ENCODE measurements around the gene SPPL2B.
"Not testable (repeated sequence)": the region's sequence is repeated elsewhere in the genome, so short reads cannot be mapped to it uniquely, and the experiment has no call there.

The SPPL2B gene

GRCh38 chr19:2338751-2339643, 10.5 kb downstream of the SPPL2B start:
- no peak for DNase-seq

- DNase-seq: no peak
Observed at GRCh38 chr19:2339644-2340310, 11.3 kb downstream of the SPPL2B start.

DNA sequence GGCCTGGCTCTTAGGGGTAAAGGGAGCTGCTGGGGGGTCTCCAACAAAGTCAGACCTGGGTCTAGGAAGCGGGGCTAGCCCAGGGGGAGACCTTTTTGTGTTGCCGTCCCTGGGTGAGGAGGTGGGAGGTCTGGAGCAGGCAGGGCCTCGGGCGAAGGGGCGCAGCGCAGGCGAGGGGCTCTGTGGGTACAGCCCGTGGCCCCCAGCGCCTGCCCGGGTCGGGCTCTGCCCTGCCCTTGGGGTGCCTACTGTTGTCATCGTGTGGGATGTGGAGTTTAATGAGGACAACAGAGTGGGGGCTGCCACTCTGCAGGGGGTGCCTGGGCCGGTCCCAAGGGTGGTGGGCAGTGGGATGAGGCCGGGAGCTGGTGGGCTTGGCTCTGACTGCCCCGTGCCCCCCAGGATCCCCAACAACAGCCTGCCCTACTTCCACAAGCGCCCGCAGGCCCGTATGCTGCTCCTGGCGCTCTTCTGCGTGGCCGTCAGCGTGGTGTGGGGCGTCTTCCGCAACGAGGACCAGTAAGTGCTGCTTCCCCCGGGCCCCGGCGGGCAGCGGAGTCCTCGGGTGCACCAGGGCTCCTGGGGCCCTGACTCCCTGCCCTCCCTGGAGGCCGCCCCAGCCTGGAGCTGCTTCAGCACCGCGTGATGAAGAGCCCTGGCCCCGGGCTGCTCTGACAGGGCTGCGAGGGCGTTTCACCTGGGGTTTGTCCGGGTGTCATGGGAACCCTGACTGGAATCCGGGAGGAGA, 12.2 kb downstream of the SPPL2B start:
- no peak for DNase-seq

DNA sequence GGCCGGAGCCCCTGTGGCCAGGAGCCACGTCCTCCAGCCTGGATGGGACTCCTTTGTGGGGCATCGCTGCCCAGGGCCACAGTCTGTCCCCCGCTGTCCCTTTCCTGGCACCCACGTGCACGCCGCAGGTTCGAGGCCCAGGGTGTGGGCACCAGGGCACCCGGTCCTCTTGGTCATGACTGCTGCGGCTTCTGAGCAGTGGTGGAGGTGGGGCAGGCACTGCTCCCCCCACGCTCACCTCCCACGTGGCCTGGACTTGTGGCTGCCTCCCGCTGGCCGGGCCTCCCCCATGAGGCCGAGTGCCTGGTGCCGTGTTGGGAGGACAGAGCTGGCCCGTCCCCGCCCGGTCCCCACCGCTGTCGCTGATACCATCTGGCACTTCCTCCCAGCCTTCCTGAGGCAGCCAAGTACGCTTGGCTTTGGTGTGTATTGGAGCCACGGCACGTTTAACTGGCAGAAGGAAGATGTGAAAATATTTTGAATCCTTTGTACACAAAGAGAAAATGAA, 12.8 kb downstream of the SPPL2B start:
- no peak for DNase-seq

GRCh38 chr19:2341982-2342381, 13.5 kb downstream of the SPPL2B start:
- DNase-seq: no peak

DNA sequence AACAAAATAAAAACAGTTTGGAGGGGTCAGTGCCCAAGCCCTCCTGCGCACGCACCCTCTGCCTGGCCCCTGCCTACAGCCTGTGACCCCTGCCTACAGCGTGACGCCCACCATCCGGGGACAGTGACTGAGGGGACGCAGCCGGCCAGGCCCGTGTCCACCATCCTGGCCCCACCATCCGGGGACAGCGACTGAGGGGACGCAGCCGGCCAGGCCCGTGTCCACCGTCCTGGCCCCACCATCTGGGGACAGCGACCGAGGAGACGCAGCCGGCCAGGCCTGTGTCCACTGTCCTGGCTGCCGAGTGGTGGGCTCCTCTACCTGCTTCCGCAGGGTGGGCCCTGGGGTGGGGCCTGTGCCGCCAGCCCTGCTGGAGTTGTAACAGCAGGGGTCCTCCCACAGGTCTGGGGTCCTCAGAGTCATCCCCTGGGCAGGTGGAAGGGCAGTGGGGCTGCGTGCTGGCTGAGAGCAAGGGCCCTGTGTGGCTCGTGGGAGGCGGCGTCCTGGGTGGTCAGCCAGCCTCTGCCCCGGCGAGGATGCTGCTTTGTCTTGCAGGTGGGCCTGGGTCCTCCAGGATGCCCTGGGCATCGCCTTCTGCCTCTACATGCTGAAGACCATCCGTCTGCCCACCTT, 14.3 kb downstream of the SPPL2B start:
- DNase-seq: no peak

DNA sequence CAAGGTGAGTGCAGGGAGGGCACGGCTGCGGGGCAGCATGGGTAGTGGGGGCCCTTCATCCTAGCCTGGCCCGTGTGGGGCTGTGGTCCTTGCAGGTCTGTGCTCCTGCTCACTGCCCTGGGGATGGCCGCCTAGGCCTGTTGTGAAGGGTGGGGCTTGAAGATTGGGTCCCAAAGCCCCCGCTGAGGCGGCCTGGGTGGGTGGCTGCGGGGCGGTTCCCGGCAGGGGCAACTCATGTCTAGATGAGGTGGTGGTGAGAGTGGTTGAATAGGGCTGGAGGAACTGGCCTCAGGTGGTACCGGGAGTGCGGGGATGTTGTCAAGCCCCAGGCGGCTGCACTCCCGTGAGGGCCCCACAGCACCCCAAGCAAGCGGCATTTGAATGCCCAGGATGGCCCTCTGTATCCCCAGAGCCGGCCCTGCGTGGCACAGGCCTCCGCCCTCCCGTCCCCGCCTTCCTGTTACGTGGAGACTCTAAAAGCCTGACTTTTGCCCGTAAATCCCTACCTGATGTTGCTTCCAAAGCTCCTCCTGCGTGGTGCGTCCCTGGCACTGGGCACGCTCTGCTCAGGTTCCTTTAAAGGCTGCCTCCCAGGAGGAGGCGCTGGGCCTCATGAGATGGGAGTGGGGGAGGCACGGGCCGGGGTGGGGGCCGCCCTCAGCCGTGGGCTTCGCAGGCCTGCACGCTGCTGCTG, 15.0 kb downstream of the SPPL2B start:
- DNase-seq: no peak

GRCh38 chr19:2344381-2344870, 15.9 kb downstream of the SPPL2B start:
- DNase-seq: no peak

- no peak for DNase-seq
Observed at GRCh38 chr19:2345076-2345475, 16.6 kb downstream of the SPPL2B start.

GRCh38 chr19:2345794-2346663, 17.5 kb downstream of the SPPL2B start:
- DNase-seq: peak; percentile 50

DNA sequence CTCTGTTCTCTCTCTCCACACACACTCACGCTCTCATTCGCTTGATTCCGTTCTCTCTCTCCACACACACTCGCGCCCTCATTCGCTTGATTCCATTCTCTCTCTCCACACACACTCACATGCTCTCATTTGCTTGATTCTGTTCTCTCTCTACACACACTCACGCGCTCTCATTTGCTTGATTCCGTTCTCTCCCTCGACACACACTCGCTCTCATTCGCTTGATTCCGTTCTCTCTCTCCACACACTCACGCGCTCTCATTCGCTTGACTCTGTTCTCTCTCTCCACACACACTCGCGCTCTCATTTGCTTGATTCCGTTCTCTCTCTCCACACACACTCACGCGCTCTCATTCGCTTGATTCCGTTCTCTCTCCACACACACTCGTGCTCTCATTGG, 21.3 kb downstream of the SPPL2B start:
- not testable (repeated sequence) for DNase-seq

DNA sequence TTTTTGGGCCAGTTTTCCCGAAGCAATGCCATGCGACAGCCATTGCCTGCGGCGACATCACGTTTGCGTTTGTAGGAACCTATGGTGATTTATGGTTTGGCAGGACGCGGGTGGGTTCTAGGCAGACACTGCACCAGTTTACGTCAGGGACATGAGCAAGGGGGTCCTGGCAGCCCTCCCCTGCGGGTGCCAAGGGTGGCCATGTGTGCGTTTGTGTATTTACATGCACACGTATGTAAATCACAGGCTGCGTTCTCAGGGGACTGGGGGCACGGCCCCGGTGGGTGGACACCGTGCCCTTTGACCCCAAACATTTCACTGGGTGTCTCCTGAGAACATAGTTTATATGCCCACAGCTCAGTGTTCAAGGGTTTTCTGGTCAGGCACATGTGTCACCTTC, 22.2 kb downstream of the SPPL2B start:
- no peak for DNase-seq

DNA sequence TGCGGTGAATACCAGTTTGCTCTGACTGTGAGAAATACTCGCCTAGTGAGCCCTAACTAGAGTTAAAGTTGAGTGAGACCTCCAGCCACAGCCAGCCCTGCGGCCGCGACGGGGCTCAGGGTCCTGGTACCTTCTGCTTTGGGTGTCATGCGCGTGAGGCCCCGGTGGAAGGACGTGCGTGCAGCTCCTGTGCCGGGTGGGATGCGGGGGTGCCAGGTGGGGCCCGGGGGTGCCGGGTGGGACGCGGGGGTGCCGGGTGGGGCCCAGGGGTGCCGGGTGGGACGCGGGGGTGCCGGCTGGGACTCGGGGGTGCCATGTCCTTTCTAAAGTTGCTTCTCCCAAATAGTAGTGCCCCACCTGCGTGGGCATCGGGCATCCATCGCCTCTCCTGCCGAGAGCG, 23.1 kb downstream of the SPPL2B start:
- no peak for DNase-seq

DNA sequence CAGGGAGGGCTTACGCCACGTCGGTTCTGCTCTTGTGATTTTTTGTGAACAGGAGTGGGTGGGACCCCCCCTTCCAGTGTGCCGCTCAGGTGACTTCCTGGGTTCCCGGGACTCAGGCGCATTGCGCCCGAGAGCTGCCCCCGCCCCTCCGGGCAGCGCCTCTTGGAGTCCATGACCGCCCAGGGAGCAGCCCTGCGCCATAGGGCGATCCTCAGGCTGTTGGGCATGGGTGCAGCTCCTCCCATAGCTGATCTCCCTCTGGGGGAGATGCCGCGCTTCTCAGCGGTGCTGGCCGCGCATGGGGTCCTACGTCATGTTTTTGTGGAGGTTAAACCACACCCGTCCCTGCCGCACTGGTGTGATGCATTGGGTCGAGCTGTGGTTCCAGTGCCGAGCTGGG, 23.6 kb downstream of the SPPL2B start:
- DNase-seq: no peak

DNA sequence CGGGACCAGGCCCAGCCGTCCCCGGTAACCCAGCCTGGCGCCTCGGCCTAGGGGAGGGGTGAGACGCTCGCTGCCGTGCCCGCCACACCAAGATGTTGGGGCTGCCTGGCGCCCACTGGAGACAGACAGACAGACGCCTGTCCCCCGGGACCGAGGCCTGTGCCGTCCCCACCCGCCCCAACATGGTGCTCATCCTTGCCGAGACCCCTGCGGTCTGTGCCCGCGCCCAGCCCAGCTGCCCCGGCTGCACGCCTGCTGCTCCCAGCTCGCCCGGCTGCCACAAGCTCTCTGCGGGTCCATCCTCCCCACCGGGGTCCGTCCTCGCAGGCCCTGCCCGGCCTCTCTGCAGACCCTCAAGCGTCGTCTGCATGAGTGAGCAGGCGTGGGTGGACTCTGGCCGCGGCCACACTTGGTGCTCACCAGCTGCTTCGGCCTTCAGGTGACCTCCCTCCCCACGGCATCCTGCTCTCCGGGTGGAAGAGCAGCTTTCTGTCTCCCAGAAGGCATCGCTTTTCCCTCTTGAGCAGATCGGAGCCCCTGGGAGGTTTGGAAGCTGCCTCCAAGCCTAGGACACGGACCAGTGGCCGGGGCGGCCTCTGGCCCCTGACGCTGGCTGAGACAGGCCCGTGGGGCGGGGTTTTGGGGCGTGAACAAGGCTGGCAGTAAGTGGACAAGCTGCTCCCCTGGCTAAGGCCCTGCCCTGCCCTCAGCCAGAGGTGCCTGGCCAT, 24.8 kb downstream of the SPPL2B start:
- no peak for DNase-seq

- no peak for DNase-seq
Observed at GRCh38 chr19:2353887-2354592, 25.6 kb downstream of the SPPL2B start.

DNA sequence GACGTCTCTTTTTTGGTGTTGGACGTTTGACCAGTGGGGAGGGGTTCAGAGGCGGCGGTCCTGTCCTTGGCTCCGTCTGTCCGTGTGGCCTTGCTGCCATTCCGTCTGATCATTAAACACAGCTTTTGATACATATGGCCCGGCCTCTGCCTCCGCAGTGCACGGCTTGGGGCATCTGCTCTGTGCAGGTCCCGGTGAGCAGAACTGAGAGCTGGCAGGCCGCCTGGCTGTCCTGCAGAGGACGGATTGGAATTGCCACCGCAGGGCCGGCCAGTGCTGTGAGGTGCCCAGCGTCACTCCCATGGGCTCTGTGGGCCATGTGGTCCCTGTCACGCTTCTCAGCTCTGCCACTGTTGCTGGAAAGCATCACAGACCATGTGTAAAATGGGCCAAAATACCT, 26.2 kb downstream of the SPPL2B start:
- no peak for DNase-seq

DNA sequence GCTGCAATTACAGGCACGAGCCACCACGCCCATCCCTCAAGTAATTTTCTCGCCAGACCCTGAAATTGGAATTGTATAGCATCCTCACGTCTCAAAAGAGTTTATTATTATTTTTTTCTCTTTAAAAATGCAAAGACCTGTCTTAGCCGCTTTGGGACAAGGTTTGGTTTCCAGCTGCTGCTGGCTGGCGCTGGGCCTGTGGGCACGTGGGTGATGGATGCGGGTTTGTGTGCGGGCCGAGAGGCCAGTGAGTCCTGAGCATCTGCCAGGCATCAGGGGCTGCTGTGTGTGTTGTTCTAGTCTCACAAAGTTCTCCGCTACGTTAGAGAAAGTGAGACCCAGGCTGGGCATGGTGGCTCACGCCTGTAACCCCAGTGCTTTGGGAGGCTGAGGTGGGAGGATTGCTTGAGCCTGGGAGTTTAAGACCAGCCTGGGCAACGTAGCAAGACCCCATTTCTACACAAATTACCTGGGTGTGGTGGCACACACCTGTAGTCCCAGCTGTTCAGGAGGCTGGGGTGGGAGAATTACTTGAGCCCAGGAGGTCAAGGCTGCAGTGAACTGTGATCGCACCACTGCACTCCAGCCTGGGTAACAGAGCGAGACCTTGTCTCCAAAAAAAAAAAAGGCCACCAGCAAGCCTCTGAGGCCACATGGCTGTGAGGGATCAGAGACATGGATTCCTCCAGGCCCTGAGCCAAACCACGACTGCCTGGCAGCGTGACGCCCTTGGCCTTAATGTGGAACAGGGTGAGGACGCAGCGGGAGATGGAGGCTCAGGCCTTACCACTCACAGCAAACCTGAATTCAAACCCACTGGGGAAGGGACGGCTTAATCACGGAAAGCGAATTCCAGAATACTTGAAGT, 26.9 kb downstream of the SPPL2B start:
- no peak for DNase-seq

All from OCI-M1 (cell line).